GM23248 (cell line): ENCODE measurements around the gene CABYR. TPM values are rescaled to one million over a fixed set of nuclear protein-coding genes. Genes with fewer than 3 reads are reported as not detected.

Experiments
- DNase-seq: peaks from one replicate; pipeline ENCODE4 v3.0.0-alpha.2; 2015
- H2AFZ ChIP-seq: fragments of 200-600 bp; sonication (generic); 2 replicates; pipeline ENCODE4 v1.6.1; 2016; ENCODE audit warnings: antibody characterized with exemption
- H3F3A ChIP-seq: fragments of 200-600 bp; sonication (generic); 2 replicates; pipeline ENCODE4 v1.6.1; 2016; ENCODE audit warnings: mild to moderate bottlenecking, antibody characterized with exemption, mixed run types; ENCODE audit not compliant: insufficient read depth
- H3K27ac ChIP-seq: fragments of 200-600 bp; sonication (generic); 2 replicates; pipeline ENCODE4 v1.5.1; 2016; ENCODE audit warnings: mild to moderate bottlenecking
- H3K27me3 ChIP-seq: fragments of 200-600 bp; sonication (generic); replicated peaks from 2 replicates; pipeline ENCODE4 v1.6.1; 2016; ENCODE audit warnings: mild to moderate bottlenecking; ENCODE audit not compliant: insufficient read depth
- H3K36me3 ChIP-seq: fragments of 200-600 bp; sonication (generic); 2 replicates; pipeline ENCODE4 v1.6.1; 2016; ENCODE audit warnings: low read depth, mild to moderate bottlenecking
- H3K4me1 ChIP-seq: fragments of 200-600 bp; sonication (generic); 2 replicates; pipeline ENCODE4 v1.6.1; 2016; ENCODE audit warnings: mild to moderate bottlenecking; ENCODE audit not compliant: insufficient read depth
- H3K4me2 ChIP-seq: fragments of 200-600 bp; sonication (generic); one replicate; pipeline ENCODE4 v1.6.1; 2016; ENCODE audit warnings: mild to moderate bottlenecking; ENCODE audit not compliant: unreplicated experiment
- H3K4me3 ChIP-seq: fragments of 200-600 bp; sonication (generic); 2 replicates; pipeline ENCODE4 v1.5.1; 2016; ENCODE audit warnings: mild to moderate bottlenecking
- H3K79me2 ChIP-seq: fragments of 200-600 bp; sonication (generic); 2 replicates; pipeline ENCODE4 v1.6.1; 2016; ENCODE audit warnings: mild to moderate bottlenecking; ENCODE audit not compliant: insufficient read depth
- H3K9ac ChIP-seq: fragments of 200-600 bp; sonication (generic); 2 replicates; pipeline ENCODE4 v1.6.1; 2016; ENCODE audit warnings: mild to moderate bottlenecking
- H3K9me2 ChIP-seq: fragments of 200-600 bp; sonication (generic); 2 replicates; pipeline ENCODE4 v1.6.1; 2016; ENCODE audit warnings: mixed run types, mild to moderate bottlenecking, moderate library complexity; ENCODE audit not compliant: insufficient read depth
- H3K9me3 ChIP-seq: fragments of 200-600 bp; sonication (generic); one replicate; pipeline ENCODE4 v1.6.1; 2017; ENCODE audit warnings: low read depth
- H4K20me1 ChIP-seq: fragments of 200-600 bp; sonication (generic); 2 replicates; pipeline ENCODE4 v1.6.0; 2016; ENCODE audit not compliant: insufficient read depth
- EZH2 ChIP-seq: fragments of 200-600 bp; sonication (generic); IDR thresholded peaks from 2 replicates; pipeline ENCODE4 v1.6.1; 2018; ENCODE audit warnings: antibody characterized with exemption, mild to moderate bottlenecking; ENCODE audit not compliant: insufficient read depth, poor library complexity, severe bottlenecking
- EZH2phosphoT487 ChIP-seq: fragments of 200-600 bp; sonication (generic); IDR thresholded peaks from 2 replicates; pipeline ENCODE4 v1.6.1; 2018; ENCODE audit warnings: antibody characterized with exemption, moderate library complexity, mild to moderate bottlenecking, low read depth; ENCODE audit not compliant: insufficient read depth
- WGBS, 2 experiments: methylation state at CpG; one replicate each; pipeline ENCODE4 v1.1.6; 2015 to 2017; ENCODE audit warnings: low lambda C conversion rate in 2 of 2, low coverage in 1 of 2; ENCODE audit errors: missing lambda C conversion rate in 2 of 2; 5-methylcytosine and 5-hydroxymethylcytosine counted together
- in situ Hi-C: fragments of 300-500 bp; cut with MboI; formaldehyde crosslinking; loops from 2 replicates; pipeline ENCODE4 v1.15.0; 2020
- polyA plus RNA-seq: library from polyadenylated mRNA; unstranded; fragments of >200 nt; fragmentation: Nextera tagmentation; extraction: Ambion mirVana; gene quantifications from 2 replicates; pipeline ENCODE4 v1.2.1, GENCODE V29; 2016
- total RNA-seq: library from RNA; depleted of rRNA; stranded (reverse); fragments of >200 nt; shearing (Covaris generic); gene quantifications from 2 replicates; pipeline ENCODE4 v1.2.3, GENCODE V29; 2014

Gene CABYR
- total and polyA plus RNA-seq, 2 experiments from 2014 or later: 2.9 to 3.6 TPM

GRCh38 chr18:24153397-24153796 lies 14.5 kb downstream of the CABYR start:
- H4K20me1 ChIP-seq: no peaks in the 10 kb centered on the region
- in situ Hi-C loops: no loop called here
- no peaks in the 10 kb centered on the region for H3K36me3 ChIP-seq
- no peaks in the 10 kb centered on the region for H3K79me2 ChIP-seq
- H3K4me2 ChIP-seq: no peak overlapping the region
- H3K4me3 ChIP-seq: no peak overlapping the region
- no peaks in the 10 kb centered on the region for H3K9me2 ChIP-seq
- WGBS, 2 experiments: 96 to 97% methylated on average over 3 of the region's 3 CpGs
- H3K9ac ChIP-seq: no peak overlapping the region
- no peaks in the 10 kb centered on the region for H3K4me1 ChIP-seq
- no peak for DNase-seq
- TF ChIP-seq EZH2phosphoT487 (no peak), EZH2 (no peak)
- H3F3A ChIP-seq: no peaks in the 10 kb centered on the region
- no peaks in the 10 kb centered on the region for H3K27me3 ChIP-seq
- no peak overlapping the region for H3K27ac ChIP-seq
- H2AFZ ChIP-seq: no peak overlapping the region
- H3K9me3 ChIP-seq: no peaks in the 10 kb centered on the region

- Histone ChIP-seq H4K20me1 (no peaks in the 10 kb centered on the region), H3K4me1 (no peaks in the 10 kb centered on the region), H3K36me3 (no peaks in the 10 kb centered on the region; the same call in 1 of the 2 replicates), H3F3A (no peaks in the 10 kb centered on the region), H3K9ac (no peak overlapping the region), H3K9me2 (no peaks in the 10 kb centered on the region), H3K9me3 (no peaks in the 10 kb centered on the region), H3K27ac (no peak overlapping the region), H3K4me3 (no peak overlapping the region), H3K4me2 (no peak overlapping the region), H3K27me3 (no peaks in the 10 kb centered on the region), H2AFZ (no peak overlapping the region), H3K79me2 (no peaks in the 10 kb centered on the region)
- no peak for TF ChIP-seq EZH2phosphoT487
- no peak for TF ChIP-seq EZH2
- in situ Hi-C loops: no loop called here
- 98 to 100% methylated on average over 3 of the region's 3 CpGs for WGBS, 2 experiments
- DNase-seq: no peak
These were observed 19.0 kb downstream of the CABYR start for GRCh38 chr18:24157855-24158254.

GRCh38 chr18:24160086-24160485 lies 21.2 kb downstream of the CABYR start:
- Histone ChIP-seq H4K20me1 (no peaks in the 10 kb centered on the region), H3K9me3 (no peaks in the 10 kb centered on the region), H3K4me1 (no peaks in the 10 kb centered on the region), H3K27ac (no peak overlapping the region), H3K9ac (no peak overlapping the region), H3K27me3 (no peaks in the 10 kb centered on the region), H3K4me3 (no peak overlapping the region), H2AFZ (no peak overlapping the region), H3K36me3 (no peaks in the 10 kb centered on the region; the same call in 1 of the 2 replicates), H3K79me2 (no peaks in the 10 kb centered on the region), H3K9me2 (no peaks in the 10 kb centered on the region), H3F3A (no peaks in the 10 kb centered on the region), H3K4me2 (no peak overlapping the region)
- DNase-seq: no peak
- 97 to 99% methylated on average over 5 of the region's 5 CpGs for WGBS, 2 experiments
- in situ Hi-C loops: no loop called here
- no peak for TF ChIP-seq EZH2phosphoT487

- DNase-seq: no peak
- H3K36me3 ChIP-seq: no peaks in the 10 kb centered on the region; the same call in 1 of the 2 replicates
- no peak overlapping the region for H3K4me3 ChIP-seq
- H3K27me3 ChIP-seq: no peaks in the 10 kb centered on the region
- H3K4me2 ChIP-seq: no peak overlapping the region
- no peak overlapping the region for H3K27ac ChIP-seq
- no peaks in the 10 kb centered on the region for H3K9me2 ChIP-seq
- in situ Hi-C loops: no loop called here
- H3K79me2 ChIP-seq: no peaks in the 10 kb centered on the region
- H3K9me3 ChIP-seq: no peaks in the 10 kb centered on the region
- 83 to 87% methylated on average over 2 of the region's 2 CpGs for WGBS, 2 experiments
- H3K9ac ChIP-seq: no peak overlapping the region
- no peaks in the 10 kb centered on the region for H4K20me1 ChIP-seq
- TF ChIP-seq EZH2phosphoT487: no peak
- TF ChIP-seq EZH2: no peak
- no peaks in the 10 kb centered on the region for H3K4me1 ChIP-seq
- H2AFZ ChIP-seq: no peak overlapping the region
- H3F3A ChIP-seq: no peaks in the 10 kb centered on the region
These were observed 22.4 kb downstream of the CABYR start for GRCh38 chr18:24161304-24161703.

- Histone ChIP-seq H3K4me2 (no peak overlapping the region), H3K9me3 (no peaks in the 10 kb centered on the region), H3K27me3 (no peaks in the 10 kb centered on the region), H3K36me3 (no peaks in the 10 kb centered on the region), H3K9me2 (no peaks in the 10 kb centered on the region), H3K4me1 (no peaks in the 10 kb centered on the region), H3K9ac (no peak overlapping the region), H2AFZ (no peak overlapping the region), H3K27ac (no peak overlapping the region), H3K4me3 (no peak overlapping the region), H3F3A (no peaks in the 10 kb centered on the region), H3K79me2 (no peaks in the 10 kb centered on the region), H4K20me1 (no peaks in the 10 kb centered on the region)
- no peak for DNase-seq
- WGBS, 2 experiments: 89 to 90% methylated on average over 7 of the region's 7 CpGs
- TF ChIP-seq EZH2phosphoT487 (no peak), EZH2 (no peak)
- in situ Hi-C loops: no loop called here
These were observed 29.6 kb downstream of the CABYR start for GRCh38 chr18:24168496-24168895.
